ENCODE results near the gene KRT8.

KRT8 gene

DNA sequence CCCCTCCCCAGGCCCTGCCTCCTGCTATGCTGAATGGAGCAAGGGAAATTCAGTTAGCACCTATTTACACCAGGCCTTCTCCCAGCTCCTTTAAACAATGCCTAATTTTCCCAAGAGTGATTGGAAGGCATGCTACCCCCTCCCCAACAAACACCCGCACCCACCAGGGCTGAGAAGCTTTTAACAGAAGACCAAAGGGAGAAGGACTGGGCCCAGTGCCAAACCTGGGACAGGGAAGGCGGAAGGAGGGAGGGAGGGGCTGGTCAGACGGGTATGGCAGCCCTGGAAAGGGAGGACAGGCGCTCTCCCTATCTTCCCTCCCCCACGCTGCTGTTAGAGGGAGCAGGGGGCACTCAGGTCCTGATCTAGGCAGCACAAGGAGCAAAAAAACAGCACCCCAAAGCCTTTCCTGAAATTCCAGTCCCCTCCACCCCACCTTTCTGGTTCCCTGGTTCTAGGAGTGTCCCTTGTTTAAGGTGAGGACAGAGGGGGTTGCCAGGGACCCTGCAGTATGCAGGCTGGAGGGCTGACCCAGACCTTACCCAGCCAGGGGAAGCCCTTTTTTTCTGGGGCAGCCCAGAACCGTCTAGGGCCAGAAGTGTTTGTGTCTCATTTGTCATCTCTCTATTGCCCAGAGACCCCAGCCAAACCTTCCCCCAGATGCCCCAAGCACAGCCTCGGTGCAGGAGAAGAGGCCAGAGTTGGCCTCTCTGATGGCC is 2.4 kb upstream of the KRT8 start:
- FAIRE-seq (no peak), DNase-seq (ENCODE audit: insufficient read length, low spot score) (no peak)
- TF ChIP-seq, protein P1, sequence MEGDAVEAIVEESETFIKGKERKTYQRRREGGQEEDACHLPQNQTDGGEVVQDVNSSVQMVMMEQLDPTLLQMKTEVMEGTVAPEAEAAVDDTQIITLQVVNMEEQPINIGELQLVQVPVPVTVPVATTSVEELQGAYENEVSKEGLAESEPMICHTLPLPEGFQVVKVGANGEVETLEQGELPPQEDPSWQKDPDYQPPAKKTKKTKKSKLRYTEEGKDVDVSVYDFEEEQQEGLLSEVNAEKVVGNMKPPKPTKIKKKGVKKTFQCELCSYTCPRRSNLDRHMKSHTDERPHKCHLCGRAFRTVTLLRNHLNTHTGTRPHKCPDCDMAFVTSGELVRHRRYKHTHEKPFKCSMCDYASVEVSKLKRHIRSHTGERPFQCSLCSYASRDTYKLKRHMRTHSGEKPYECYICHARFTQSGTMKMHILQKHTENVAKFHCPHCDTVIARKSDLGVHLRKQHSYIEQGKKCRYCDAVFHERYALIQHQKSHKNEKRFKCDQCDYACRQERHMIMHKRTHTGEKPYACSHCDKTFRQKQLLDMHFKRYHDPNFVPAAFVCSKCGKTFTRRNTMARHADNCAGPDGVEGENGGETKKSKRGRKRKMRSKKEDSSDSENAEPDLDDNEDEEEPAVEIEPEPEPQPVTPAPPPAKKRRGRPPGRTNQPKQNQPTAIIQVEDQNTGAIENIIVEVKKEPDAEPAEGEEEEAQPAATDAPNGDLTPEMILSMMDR (IDR thresholded peaks at IDR 0.05; ENCODE audit: insufficient read depth, missing control alignments): no peak

DNA sequence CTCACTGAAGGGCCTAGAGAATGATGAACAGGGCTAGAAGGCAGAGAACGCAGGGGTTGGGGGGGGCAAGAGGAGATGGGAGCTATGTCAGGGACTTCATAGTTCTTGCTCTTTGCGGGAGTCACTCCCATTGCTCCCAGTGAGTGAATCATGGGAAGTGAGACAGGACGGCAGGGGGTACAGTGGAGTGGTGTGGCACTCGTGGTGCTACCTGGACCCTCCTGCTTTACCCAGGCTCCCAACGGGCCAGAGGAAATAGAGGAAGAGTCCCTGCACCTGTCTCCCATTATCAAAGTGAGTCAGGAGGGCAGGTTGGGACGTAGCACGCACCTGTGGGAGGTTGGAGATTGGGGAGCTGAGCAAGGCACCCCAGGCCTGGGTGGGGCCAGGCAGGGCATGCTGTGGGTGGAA is 1.3 kb upstream of the KRT8 start:
- TF ChIP-seq, protein P1 (IDR thresholded peaks at IDR 0.05; ENCODE audit: insufficient read depth, missing control alignments): no peak
- DNase-seq (ENCODE audit: insufficient read length, low spot score): no peak
- FAIRE-seq: no peak

DNA sequence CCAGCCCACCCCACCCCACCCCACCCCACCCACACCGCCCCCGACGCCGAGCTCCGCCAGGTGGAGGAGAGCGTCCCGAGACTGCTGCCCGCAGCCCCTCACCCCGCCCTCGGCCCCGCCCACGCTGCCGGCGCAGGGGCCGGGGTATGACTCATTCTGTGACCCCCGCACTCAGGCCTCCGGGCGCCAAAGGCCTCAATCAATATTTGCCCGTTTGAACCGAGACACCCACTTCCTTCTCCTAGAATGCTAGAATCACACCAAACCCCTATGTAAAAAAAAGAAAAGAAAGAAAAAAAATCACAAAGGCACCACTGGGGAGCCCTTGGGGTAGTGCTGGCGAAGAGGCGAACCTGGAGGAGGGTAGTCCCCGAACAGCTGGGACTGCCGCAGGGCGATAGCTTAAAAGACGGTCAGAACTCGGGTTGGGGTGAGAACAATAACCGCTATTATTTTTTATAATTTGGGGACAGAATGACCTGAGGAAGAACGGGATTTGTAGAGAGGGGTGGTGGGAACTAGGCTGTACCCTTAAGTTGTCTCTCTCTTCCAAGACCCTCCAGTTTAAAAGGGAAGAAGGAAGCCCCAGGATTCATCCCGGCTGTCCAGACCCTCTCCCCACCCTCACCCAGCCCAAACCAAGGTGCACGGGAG is 894 bp downstream of the KRT8 start:
- DNase-seq (ENCODE audit: insufficient read length, low spot score) (no peak), FAIRE-seq (no peak)
- TF ChIP-seq, protein P1 (IDR thresholded peaks at IDR 0.05; ENCODE audit: insufficient read depth, missing control alignments): no peak

DNA sequence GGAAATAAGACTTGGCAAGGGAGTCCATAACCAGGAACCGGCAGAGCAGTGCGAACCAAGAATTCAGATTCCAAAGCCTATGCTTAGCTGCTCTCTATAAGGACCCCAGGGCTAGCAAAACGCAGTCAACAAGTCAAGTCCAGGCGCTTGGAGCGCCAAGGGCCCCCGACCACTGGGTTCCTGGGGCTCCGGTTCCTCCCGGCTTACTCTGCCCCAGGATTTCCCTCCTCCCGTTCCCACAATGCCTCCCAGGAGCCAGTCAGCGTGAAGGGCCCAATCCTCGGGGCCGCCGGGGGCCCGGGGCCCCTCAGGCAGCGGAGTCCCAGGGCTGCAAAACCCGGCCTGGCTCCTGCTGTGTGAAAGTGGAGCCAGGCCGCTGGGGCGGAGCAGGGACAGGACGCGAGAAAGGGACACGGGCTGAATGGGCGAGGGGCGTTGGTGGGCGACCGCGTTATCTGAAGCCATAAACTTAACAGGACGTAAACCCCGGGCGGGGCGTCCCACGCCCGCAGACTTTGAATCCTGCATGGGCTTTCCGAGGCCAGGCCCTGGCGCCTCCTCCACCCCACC is 1.5 kb downstream of the KRT8 start:
- TF ChIP-seq, protein P1 (IDR thresholded peaks at IDR 0.05; ENCODE audit: insufficient read depth, missing control alignments): no peak
- DNase-seq (ENCODE audit: insufficient read length, low spot score): no peak
- no peak for FAIRE-seq

DNA sequence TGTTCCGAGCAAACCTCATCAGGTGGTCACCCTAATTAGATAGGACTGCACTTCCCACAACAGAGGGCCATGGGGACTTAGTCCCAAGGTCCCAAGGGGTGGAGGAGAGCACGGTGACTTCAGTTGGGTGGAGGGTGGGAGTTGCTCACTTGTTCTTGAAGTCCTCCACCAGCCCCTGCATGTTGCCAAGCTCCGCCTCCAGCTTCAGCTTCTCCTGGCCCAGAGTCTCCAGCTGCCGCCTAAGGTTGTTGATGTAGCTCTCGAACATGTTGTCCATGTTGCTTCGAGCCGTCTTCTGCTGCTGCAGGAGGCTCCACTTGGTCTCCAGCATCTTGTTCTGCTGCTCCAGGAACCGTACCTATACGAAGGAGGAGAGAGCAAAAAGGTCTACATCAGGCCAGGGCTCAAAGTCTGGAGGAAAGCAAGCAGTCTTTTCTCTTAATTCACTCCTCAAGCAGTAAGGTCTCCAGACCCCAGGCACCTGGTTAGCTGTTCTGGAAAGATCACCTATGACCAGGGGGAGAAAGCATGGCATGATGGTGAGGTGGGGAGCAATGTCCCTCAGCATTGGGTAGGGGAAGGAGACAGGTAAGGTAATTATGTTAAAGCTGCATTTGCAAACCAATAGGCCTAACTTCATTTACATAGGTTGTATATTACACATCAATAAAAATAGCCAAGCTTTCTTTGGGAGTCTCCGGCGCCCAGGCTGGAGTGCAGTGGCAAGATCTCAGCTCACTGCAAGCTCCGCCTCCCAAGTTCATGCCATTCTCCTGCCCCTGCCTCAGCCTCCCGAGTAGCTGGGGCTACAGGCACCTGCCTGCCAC is 2.9 kb downstream of the KRT8 start:
- FAIRE-seq: no peak

DNA sequence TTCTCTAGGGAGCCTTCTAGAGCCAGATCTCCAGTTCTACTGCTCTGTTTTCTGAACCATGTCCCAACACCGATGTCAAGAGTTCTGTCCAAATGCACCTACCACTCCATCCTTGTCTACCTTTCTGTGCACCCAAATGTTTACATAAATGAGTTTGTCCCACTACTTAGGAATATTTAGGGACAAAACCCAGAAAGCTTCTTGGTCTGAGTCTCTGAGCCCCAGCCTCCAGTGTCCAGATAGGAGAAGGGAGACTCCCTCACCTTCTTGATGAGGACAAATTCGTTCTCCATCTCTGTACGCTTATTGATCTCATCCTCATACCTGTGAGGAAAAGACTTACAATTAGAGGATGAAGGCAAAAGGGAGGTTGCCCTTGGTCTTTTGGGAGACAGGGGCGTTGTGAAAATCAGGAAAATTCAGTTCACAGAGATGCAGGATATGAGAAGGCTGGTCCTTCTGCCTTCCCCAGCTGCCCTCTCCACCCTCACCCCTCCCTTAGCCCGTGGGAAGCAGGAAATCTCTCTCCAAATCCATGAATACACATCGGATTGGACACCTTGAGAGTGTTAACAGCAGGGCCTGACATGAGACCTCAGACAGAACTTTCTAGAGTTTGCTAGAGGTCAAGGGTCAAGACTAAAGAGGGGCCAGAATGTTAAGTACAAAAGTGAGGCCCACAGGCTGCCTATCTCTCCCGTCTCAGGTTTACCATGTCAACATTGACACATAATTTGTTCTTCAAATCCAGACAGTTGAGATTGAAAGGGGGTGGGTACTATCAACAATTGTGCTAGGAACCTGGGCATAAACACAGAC is 3.8 kb downstream of the KRT8 start:
- DNase-seq (ENCODE audit: insufficient read length, low spot score): no peak
- TF ChIP-seq, protein P1 (IDR thresholded peaks at IDR 0.05; ENCODE audit: insufficient read depth, missing control alignments): no peak
- no peak for FAIRE-seq

More for the DNA sequence above, 2.9 kb downstream of the KRT8 start:
- no peak for DNase-seq (ENCODE audit: insufficient read length, low spot score)
- TF ChIP-seq, protein P1 (IDR thresholded peaks at IDR 0.05; ENCODE audit: insufficient read depth, missing control alignments): no peak

All from D721Med (cell line).